ENCODE measurements around the gene NOSTRIN. TPM values are rescaled to one million over a fixed set of nuclear protein-coding genes. Genes with fewer than 3 reads are reported as not detected.

Gene NOSTRIN
- total and polyA plus RNA-seq, 7 donors: 3.7 to 8.1 (median 5.3) TPM

DNA sequence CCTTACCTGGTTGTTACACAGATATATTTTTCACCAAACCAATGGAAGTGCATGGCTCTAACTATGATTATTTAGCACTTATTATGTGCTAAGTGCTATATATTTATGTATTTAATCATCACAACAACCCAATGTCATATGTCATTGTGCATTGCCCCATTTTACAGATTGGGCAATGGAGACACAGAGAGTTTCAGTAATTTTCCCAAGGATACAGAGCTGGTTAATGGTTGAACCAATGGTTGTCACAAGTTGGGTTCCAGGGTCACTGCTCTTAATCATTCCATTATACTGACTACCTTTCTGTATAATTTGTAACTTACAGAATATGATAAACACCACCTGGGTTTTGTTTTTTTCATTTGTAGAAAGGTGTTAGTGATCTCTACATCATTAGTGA, 29.2 kb downstream of the NOSTRIN start:
- intact Hi-C loops (cut with DNase I): no loop called here
- TF ChIP-seq, protein P1, sequence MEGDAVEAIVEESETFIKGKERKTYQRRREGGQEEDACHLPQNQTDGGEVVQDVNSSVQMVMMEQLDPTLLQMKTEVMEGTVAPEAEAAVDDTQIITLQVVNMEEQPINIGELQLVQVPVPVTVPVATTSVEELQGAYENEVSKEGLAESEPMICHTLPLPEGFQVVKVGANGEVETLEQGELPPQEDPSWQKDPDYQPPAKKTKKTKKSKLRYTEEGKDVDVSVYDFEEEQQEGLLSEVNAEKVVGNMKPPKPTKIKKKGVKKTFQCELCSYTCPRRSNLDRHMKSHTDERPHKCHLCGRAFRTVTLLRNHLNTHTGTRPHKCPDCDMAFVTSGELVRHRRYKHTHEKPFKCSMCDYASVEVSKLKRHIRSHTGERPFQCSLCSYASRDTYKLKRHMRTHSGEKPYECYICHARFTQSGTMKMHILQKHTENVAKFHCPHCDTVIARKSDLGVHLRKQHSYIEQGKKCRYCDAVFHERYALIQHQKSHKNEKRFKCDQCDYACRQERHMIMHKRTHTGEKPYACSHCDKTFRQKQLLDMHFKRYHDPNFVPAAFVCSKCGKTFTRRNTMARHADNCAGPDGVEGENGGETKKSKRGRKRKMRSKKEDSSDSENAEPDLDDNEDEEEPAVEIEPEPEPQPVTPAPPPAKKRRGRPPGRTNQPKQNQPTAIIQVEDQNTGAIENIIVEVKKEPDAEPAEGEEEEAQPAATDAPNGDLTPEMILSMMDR (IDR thresholded peaks at IDR 0.05): no peak
- H3K27ac ChIP-seq: no peak overlapping the region
- no peak overlapping the region for H3K4me3 ChIP-seq
- ATAC-seq: no peak
- DNase-seq: no peak
- no peaks in the 10 kb centered on the region for H3K36me3 ChIP-seq (ENCODE audit: insufficient read depth in 1 of 2, low read depth in 1 of 2)
- H3K4me1 ChIP-seq: no peaks in the 10 kb centered on the region
- no peaks in the 10 kb centered on the region for H3K27me3 ChIP-seq (ENCODE audit: insufficient read depth in 3 of 3, low read length in 2 of 3)
- H3K9me3 ChIP-seq: no peaks in the 10 kb centered on the region

DNA sequence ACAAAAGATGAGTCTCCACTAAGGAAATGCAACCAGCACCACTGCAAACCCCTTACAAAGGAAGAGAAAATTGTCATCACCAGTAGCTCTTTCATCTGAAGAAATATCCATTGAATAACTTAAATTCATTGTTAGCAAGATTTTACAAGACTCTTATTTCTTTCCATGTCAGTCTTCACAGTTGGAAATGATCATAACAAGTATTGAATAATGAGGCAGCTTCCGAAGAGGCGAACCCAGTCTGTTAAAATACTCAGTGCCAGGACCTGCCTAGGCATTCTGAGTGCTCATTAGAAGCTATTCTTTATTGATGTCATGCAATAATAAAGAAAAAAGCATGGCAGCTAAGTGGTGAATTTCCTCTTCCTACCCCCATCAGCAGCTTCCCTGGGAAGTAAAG, 33.5 kb downstream of the NOSTRIN start:
- TF ChIP-seq, protein P1 (IDR thresholded peaks at IDR 0.05): no peak
- no peaks in the 10 kb centered on the region for H3K27me3 ChIP-seq (ENCODE audit: insufficient read depth in 3 of 3, low read length in 2 of 3)
- H3K4me3 ChIP-seq: no peak overlapping the region
- H3K36me3 ChIP-seq (ENCODE audit: insufficient read depth in 1 of 2, low read depth in 1 of 2): no peaks in the 10 kb centered on the region
- WGBS, 3 donors: 97 to 100% (median 98%) methylated on average over 2 of the region's 2 CpGs
- H3K4me1 ChIP-seq: no peaks in the 10 kb centered on the region
- H3K9me3 ChIP-seq: no peaks in the 10 kb centered on the region
- ATAC-seq (no peak), DNase-seq (no peak)
- H3K27ac ChIP-seq: no peak overlapping the region
- intact Hi-C loops (cut with DNase I): no loop called here

DNA sequence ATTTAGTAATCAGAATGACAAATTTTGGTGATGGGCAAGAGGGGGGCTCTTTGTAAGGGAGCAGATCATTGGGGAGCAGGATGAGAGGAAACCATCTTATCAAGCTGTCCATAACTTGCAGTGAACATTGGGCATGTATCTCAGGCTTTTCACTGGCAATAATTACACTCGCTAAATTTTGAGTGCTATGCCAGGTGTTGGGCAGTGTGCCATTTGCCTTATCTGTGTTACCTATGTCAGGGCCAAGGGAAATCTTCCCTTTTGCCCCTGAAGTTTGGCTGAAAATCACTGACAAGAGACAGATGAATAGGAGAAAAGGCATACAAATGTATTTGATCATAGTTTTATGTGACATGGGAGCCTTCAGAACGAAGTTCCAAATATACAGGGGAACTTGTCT, 39.0 kb downstream of the NOSTRIN start:
- no peak for DNase-seq
- intact Hi-C loops (cut with DNase I): no loop called here

DNA sequence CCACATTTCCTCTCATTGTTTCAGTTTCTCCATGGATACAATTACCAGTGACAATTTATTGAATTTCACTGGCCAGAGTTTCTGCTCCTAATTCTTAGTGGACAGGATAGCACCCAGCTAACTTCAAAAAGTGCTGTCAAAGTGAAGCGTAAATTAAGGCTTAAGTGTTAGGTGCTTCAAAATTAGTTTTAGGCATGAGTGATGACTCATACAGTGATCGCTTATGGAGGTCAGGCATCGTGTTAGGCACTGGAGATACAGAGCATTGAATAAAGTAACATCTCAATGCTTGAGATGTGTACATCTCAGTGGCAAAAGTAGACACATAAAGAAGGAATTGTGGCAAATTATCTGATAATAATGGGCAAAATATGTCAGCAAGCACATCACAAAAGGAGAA, 40.8 kb downstream of the NOSTRIN start:
- peaks cover under 1% of the 10 kb centered on the region for H3K4me1 ChIP-seq
- no peak overlapping the region for H3K27ac ChIP-seq
- TF ChIP-seq, protein P1 (IDR thresholded peaks at IDR 0.05): no peak
- H3K27me3 ChIP-seq (ENCODE audit: insufficient read depth in 3 of 3, low read length in 2 of 3): no peaks in the 10 kb centered on the region
- no peaks in the 10 kb centered on the region for H3K36me3 ChIP-seq (ENCODE audit: insufficient read depth in 1 of 2, low read depth in 1 of 2)
- 90 to 92% (median 92%) methylated on average over 3 of the region's 3 CpGs for WGBS, 3 donors
- H3K9me3 ChIP-seq: no peaks in the 10 kb centered on the region
- no peak for DNase-seq
- intact Hi-C loops (cut with DNase I): no loop called here
- no peak for ATAC-seq
- H3K4me3 ChIP-seq: no peak overlapping the region

More for the DNA sequence above, 39.0 kb downstream of the NOSTRIN start:
- Histone ChIP-seq H3K36me3 (ENCODE audit: insufficient read depth in 1 of 2, low read depth in 1 of 2) (no peaks in the 10 kb centered on the region), H3K4me1 (no peaks in the 10 kb centered on the region), H3K4me3 (no peak overlapping the region), H3K27me3 (ENCODE audit: insufficient read depth in 3 of 3, low read length in 2 of 3) (no peaks in the 10 kb centered on the region), H3K9me3 (no peaks in the 10 kb centered on the region), H3K27ac (no peak overlapping the region)
- ATAC-seq: no peak
- 48 to 55% (median 52%) methylated on average over 2 of the region's 2 CpGs for WGBS, 3 donors
- TF ChIP-seq, protein P1 (IDR thresholded peaks at IDR 0.05): no peak

DNA sequence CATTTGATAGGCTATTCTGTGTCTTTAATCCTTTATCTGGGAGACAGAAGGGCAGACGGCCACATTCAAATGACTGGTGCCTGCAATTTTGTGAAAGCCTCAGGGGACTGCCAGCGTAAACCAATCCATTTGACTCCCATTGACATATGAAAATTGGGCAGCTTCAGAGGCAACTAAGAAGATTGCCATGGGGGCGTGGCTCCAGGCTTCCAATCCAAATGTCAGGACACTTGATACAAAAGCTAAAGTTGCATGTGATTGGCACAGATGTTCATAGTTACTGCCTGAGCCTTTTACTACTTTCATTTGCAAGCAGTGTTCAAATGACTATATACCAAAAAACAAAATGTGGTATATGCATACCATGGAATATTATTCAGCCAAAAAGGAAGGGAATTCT, 45.8 kb downstream of the NOSTRIN start:
- Histone ChIP-seq H3K27me3 (ENCODE audit: insufficient read depth in 3 of 3, low read length in 2 of 3) (no peaks in the 10 kb centered on the region), H3K4me3 (peak overlapping the region; percentile 3), H3K9me3 (no peaks in the 10 kb centered on the region), H3K4me1 (peaks cover 16% of the 10 kb centered on the region), H3K27ac (no peak overlapping the region), H3K36me3 (ENCODE audit: insufficient read depth in 1 of 2, low read depth in 1 of 2) (no peaks in the 10 kb centered on the region)
- TF ChIP-seq, protein P1 (IDR thresholded peaks at IDR 0.05): no peak
- ATAC-seq (peak in 3 of 4 donors; percentile 75 to 87 (median 81)), DNase-seq (peak; percentile 14 to 60)
- intact Hi-C loops (cut with DNase I): loop anchor here in 1 of 2 donors (5.0 kb wide), 1 partner anchor 71 kb away; no protein-coding TSS in a partner anchor
- 24 to 40% (median 39%) methylated on average over 3 of the region's 3 CpGs for WGBS, 3 donors
